HepG2 (cell line): Measurements from ENCODE around the gene SLC4A9. TPM values are rescaled to one million over a fixed set of nuclear protein-coding genes. Genes with fewer than 3 reads are reported as not detected.

Source experiments
- FOXA1 ChIP-seq, 2 experiments: fragments of 450-650 bp in 1 of 2; sonication (generic) in 1 of 2; formaldehyde crosslinking in 1 of 2; IDR thresholded peaks; 2 replicates each; pipeline versions ENCODE4 v1.4.0 to v1.6.1; 2016 to 2020; ENCODE audit warnings: missing genetic modification reagents in 1 of 2
- GABPB1 ChIP-seq: IDR thresholded peaks from 2 replicates; pipeline ENCODE4 v1.6.1; 2016; ENCODE audit warnings: mild to moderate bottlenecking, missing genetic modification reagents, moderate library complexity, missing compliant biosample characterization
- HDAC1 ChIP-seq: sonication (generic); formaldehyde crosslinking; IDR thresholded peaks from 2 replicates; pipeline ENCODE4 v1.5.1; 2020; ENCODE audit warnings: mild to moderate bottlenecking, missing genetic modification reagents
- HIC2 ChIP-seq: sonication (generic); formaldehyde crosslinking; IDR thresholded peaks from 2 replicates; pipeline ENCODE4 v1.9.0; 2022; ENCODE audit warnings: low read depth, missing genetic modification reagents
- HMGXB4 ChIP-seq, 2 experiments: sonication (generic) in 1 of 2; formaldehyde crosslinking in 1 of 2; IDR thresholded peaks; 2 replicates each; pipeline versions ENCODE4 v1.4.0 to v1.6.1; 2018 to 2020; ENCODE audit warnings: missing genetic modification reagents in 2 of 2, borderline replicate concordance in 1 of 2, low read depth in 1 of 2, mild to moderate bottlenecking in 1 of 2, missing biosample characterization in 1 of 2
- PITX1 ChIP-seq: sonication (generic); formaldehyde crosslinking; IDR thresholded peaks from 2 replicates; pipeline ENCODE4 v1.5.1; 2020; ENCODE audit warnings: mild to moderate bottlenecking, missing genetic modification reagents
- PRDM15 ChIP-seq: sonication (generic); formaldehyde crosslinking; IDR thresholded peaks from 2 replicates; pipeline ENCODE4 v1.4.0; 2020; ENCODE audit warnings: missing genetic modification reagents
- PREB ChIP-seq: sonication (generic); formaldehyde crosslinking; IDR thresholded peaks from 2 replicates; pipeline ENCODE4 v1.4.0; 2020; ENCODE audit warnings: missing genetic modification reagents
- SATB2 ChIP-seq: sonication (generic); formaldehyde crosslinking; IDR thresholded peaks from 2 replicates; pipeline ENCODE4 v1.5.0; 2020; ENCODE audit warnings: missing genetic modification reagents
- SOX6 ChIP-seq, 2 experiments: fragments of 450-650 bp in 1 of 2; sonication (generic) in 1 of 2; formaldehyde crosslinking in 1 of 2; IDR thresholded peaks; 2 replicates each; pipeline versions ENCODE4 v1.4.0 to v1.6.1; 2017 to 2020; ENCODE audit warnings: antibody characterized with exemption in 1 of 2, mild to moderate bottlenecking in 1 of 2, missing genetic modification reagents in 1 of 2
- TCF12 ChIP-seq, 2 experiments: fragments of 450-650 bp in 1 of 2; sonication (generic) in 1 of 2; formaldehyde crosslinking in 1 of 2; IDR thresholded peaks; 2 replicates each; pipeline versions ENCODE4 v1.6.1 to v1.8.0; 2017 to 2022; ENCODE audit warnings: antibody characterized with exemption in 1 of 2, mild to moderate bottlenecking in 1 of 2, missing genetic modification reagents in 1 of 2, moderate library complexity in 1 of 2
- THAP11 ChIP-seq: IDR thresholded peaks from 2 replicates; pipeline ENCODE4 v1.6.1; 2016; ENCODE audit warnings: missing biosample characterization, missing genetic modification reagents
- TRIM24 ChIP-seq: sonication (generic); formaldehyde crosslinking; IDR thresholded peaks from 2 replicates; pipeline ENCODE4 v1.8.0; 2022; ENCODE audit warnings: mild to moderate bottlenecking, missing genetic modification reagents
- ZBTB34 ChIP-seq: sonication (generic); formaldehyde crosslinking; IDR thresholded peaks from 2 replicates; pipeline ENCODE4 v1.8.0; 2022; ENCODE audit warnings: mild to moderate bottlenecking, missing genetic modification reagents
- ZEB1 ChIP-seq: IDR thresholded peaks from 2 replicates; pipeline ENCODE4 v1.6.1; 2012; ENCODE audit warnings: mild to moderate bottlenecking, low read depth, inconsistent platforms; ENCODE audit not compliant: insufficient replicate concordance
- polyA plus RNA-seq, 8 experiments: library from polyadenylated mRNA; depleted of rRNA in 3 of 8; stranded (reverse) in 7 of 8; unstranded in 1 of 8; fragments of >200 nt; fragmentation: Illumina TruSeq in 4 of 8; extraction: Trizol in 4 of 8; gene quantifications; 2 replicates each; pipeline versions ENCODE4 v1.2.1 to v1.2.3, GENCODE V29; 2011 to 2016; ENCODE audit warnings: low read depth in 4 of 8, missing spikeins in 1 of 8, mixed read lengths in 1 of 8; ENCODE audit not compliant: insufficient read depth in 1 of 8
- total RNA-seq, 5 experiments: library from RNA; depleted of rRNA; stranded (reverse); fragments of >200 nt; fragmentation: Illumina TruSeq; extraction: Trizol; gene quantifications; 2 replicates each; pipeline ENCODE4 v1.2.3, GENCODE V29; 2016; ENCODE audit warnings: low read depth in 1 of 5

The SLC4A9 gene
- total and polyA plus RNA-seq, 2 of the 13 experiments (the other 11 are each of a cell fraction or from before 2014, with no cell fraction given): not detected

- TF ChIP-seq PRDM15 (CRISPR knock-in tag) (0 out of 2 replicates have a peak, but pooled peaks have one; percentile 4), HDAC1 (CRISPR knock-in tag) (no peak), FOXA1 (IDR thresholded peaks at IDR 0.05) (no peak), FOXA1 (CRISPR knock-in tag; IDR thresholded peaks at IDR 0.05) (no peak), SATB2 (CRISPR knock-in tag) (0 out of 2 replicates have a peak, but pooled peaks have one; percentile 17), PITX1 (CRISPR knock-in tag) (0 out of 2 replicates have a peak, but pooled peaks have one; percentile 15), HIC2 (CRISPR knock-in tag) (no peak), PREB (CRISPR knock-in tag) (no peak), ZEB1 (no peak), GABPB1 (CRISPR knock-in tag) (no peak), TCF12 (IDR thresholded peaks at IDR 0.05) (no peak), TCF12 (CRISPR knock-in tag; IDR thresholded peaks at IDR 0.05) (no peak), THAP11 (CRISPR knock-in tag) (peak; percentile 29; the same call in 1 of the 2 replicates), ZBTB34 (CRISPR knock-in tag) (no peak), TRIM24 (CRISPR knock-in tag) (no peak), HMGXB4 (CRISPR knock-in tag; IDR thresholded peaks at IDR 0.05; ENCODE audit: borderline replicate concordance in 1 of 2, low read depth in 1 of 2) (peak in 1 of 2 experiments; percentile 64; a peak in 2 of 4 replicates), SOX6 (IDR thresholded peaks at IDR 0.05) (no peak), SOX6 (CRISPR knock-in tag; IDR thresholded peaks at IDR 0.05) (no peak)
These were observed 42.5 kb downstream of the SLC4A9 start (continued) for GRCh38 chr5:140402258-140403074.
